Activated gamma-delta T cell treated with Interleukin-2 at 50 U/mL for 16 hours (primary cell): ENCODE measurements around the gene STARD5.
A peak's percentile ranks its signal among the peaks of the same experiment; 100 is the strongest.
"Not testable (repeated sequence)": the region's sequence is repeated elsewhere in the genome, so short reads cannot be mapped to it uniquely, and the experiment has no call there.

Experiments
- DNase-seq: peaks from one replicate; pipeline ENCODE4 v3.0.0-alpha.2; 2020

The STARD5 gene

DNA sequence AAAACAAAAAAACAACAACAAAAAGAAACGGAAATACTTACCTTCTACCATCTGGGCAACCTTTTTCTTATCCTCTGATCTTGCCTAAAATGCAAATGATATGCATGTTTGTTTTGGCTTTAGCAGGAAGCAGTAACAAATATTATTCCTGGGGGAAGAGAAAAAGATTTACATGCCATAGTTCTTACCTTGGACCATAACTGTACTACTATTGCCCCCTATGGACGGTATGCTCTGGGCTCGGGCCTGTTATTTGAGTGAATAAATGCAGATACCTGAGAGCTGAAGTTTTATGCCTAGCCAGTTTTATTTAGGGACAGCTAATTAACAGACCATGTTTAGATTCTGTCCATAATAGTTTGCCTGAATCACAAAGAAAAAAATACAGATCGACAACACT is 12.6 kb upstream of the STARD5 start:
- peak; percentile 43 for DNase-seq

DNA sequence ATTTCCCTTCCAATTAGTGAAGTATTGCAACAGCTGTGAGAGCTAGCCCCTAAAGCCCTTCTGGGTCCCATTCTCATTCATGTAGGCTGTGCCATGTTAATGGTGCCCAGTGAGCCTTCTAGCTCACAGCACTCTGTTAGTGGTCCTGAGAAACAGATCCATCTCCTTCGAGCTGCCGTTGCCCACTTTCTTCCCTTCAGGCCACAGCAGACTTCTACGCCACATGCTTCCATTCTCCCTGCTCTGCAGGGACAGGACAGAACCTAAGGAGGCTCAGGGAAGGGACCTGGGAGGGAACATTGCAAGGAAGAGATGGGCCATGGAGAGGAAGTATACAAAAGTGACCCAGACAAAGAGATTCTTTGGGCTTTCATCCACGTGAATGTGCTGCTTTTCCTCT is 11.7 kb upstream of the STARD5 start:
- DNase-seq, result no peak

DNA sequence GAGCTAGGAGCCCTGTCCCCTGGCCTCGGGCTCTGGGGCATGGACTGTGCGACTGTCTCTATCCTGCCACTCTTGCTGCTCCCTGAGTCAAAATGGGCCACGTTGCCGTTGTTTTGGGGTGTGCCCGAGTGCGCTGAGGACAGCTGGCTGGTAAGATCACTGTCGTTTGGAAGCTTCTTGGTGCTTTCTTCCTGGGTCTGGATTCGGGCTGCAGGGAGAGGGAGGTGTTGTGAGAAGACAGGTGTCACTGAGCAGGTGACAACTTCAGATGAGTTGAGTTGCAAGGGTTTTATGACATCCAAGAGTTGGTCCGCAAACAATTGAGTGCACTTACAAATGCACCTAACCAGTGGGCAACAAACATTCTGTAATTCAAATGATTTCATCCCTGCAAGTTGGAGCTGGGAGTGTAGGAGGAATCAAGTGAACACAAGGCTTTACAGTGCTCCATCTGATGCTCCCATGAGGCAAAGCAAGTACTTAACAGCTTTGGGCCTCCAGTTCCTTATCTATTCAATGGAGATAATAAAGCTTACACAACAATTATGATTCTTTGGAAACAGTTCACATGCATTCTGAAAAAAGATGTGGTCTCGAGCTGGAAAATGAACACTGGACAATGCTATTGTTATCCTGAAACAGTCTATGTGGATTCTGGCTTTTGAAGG is 11.0 kb upstream of the STARD5 start:
- no peak for DNase-seq

DNA sequence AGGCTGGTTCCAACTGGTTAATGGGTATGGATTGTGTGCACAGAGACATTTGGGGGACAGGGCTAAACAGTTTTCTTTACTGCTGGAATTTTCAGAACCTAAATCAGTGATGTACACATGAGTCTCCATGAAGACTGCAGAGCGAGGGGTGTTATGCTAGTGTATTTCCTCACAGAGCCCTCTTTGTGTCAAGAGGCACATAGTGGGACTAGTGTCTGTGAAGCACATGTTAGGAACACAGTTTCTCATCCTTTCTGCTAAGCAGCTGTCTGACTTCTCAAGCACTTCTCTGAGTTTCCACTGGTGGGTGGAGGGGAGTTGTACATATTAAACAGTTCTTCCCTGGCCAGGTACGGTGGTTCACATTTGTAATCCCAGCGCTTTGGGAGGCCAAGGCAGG is 9.4 kb upstream of the STARD5 start:
- DNase-seq, result no peak

- DNase-seq, result no peak
Observed at GRCh38 chr15:81332326-81332725, 8.4 kb upstream of the STARD5 start.

DNA sequence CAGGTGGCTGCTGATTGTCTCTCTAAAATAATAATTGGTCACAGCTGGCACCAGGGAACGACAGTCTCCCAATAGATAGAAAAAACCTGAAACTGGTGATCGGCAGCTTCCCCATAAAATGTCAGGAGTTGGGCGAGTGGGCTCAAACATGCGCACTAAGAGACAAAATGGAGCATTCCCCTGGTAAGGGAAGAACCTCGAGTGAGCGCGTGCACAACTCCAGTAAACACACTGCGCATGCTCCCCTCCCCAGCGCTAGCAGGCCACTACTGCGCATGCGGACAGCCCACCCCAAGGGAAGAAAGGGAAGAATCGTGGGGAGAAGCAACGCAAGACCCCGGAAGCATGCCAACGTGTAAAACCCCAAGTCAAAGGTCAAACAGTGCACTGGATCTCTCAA is 7.7 kb upstream of the STARD5 start:
- DNase-seq, result no peak

GRCh38 chr15:81331141-81331540 is 7.2 kb upstream of the STARD5 start:
- DNase-seq, result not testable (repeated sequence)

GRCh38 chr15:81330366-81331090 is 6.6 kb upstream of the STARD5 start:
- DNase-seq, result no peak

GRCh38 chr15:81329446-81329845 is 5.5 kb upstream of the STARD5 start:
- no peak for DNase-seq

GRCh38 chr15:81327516-81327915 is 3.6 kb upstream of the STARD5 start:
- no peak for DNase-seq

GRCh38 chr15:81326466-81327212 is 2.7 kb upstream of the STARD5 start:
- no peak for DNase-seq

DNA sequence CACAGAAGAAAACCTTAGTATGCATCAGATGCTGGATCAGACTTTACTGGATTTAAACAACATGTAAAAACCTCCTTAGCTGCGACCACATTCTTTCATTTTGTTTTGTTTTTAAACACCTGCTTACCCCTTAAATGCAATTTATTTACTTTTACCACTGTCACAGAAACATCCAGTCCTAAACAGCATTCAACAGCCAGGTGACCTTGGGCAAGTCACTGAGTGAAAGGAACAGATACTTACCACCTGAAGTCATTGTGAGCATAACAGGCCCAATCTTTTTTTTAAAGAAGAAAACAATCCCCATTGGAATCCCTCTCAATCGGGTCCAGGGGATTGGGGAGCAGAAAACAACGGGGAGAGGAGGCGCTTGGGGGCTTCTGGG is 390 bp downstream of the STARD5 start:
- DNase-seq, result no peak

GRCh38 chr15:81322676-81323253 is 1.2 kb downstream of the STARD5 start:
- DNase-seq, result no peak

DNA sequence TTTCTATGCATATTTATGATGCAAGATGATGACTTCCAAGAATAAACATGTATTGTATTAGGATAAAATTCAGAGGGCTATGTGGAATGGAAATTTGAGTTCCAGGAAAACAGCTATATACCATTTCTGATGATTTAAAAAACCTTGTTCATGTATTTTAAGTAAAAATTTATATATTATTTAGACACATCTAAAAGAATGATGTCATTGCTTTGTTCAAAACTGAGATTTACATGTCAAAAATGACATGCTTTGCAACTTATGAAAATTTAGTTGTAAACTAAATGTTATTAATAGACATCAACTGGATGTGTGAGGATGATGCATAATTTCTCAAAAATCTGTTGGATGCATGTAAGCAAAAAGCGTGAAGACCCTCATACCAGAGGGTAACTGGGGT is 2.3 kb downstream of the STARD5 start:
- DNase-seq, result no peak

- no peak for DNase-seq
Observed at GRCh38 chr15:81317642-81318017, 6.3 kb downstream of the STARD5 start.

DNA sequence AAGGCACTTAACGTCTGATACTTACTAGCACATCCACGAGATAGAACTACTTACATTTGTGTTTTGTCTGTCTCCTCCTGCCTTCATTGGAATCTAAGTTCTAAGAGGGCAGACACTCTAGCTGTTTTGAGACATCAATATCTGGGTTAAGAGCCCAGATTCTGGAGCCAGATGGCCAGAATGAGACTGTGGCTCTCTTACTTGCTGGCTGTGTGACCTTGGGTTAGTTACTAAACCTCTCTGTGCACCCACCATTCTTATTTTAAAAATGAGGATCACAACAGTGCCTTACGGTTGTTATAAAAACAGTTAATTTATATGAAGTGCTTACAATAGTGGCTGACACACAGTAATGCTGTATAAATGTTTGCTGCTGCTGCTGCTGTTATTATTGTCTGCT is 7.7 kb downstream of the STARD5 start:
- no peak for DNase-seq

DNA sequence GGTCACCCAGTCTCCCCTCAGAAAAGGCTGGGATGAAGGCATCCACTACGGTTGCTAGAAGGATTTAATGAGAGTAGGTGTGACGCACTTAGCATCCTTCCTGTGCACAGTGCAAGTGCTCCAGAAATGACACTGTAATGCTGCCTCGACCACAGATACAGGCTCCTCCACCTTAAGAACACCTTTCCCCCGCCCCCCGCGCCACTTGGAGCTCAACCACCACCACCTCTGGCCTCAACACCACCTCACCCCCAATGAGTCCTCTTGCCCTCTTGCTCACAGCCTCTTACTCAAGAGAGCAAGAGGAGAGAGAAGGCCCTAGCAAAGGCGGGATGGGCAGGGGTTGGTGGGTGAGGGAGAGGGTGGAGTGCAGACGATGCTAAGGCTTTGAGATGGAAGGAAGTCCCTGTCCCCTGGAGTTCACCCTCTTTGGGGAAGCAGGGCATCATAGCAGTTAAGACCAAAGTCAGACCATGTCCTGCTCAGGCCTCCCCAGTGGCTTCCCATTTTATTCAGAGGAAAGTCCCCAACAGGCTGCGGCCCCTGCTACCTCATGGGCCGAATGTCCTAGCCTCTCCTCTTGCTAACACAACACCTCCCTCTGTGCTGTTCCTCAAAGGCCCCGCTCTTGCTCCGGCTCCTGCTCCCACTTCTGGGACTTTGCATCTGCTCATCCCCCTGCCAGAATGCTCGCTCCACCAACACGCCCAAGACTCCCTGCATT is 8.3 kb downstream of the STARD5 start:
- DNase-seq, result peak; percentile 45

GRCh38 chr15:81314378-81314777 is 9.6 kb downstream of the STARD5 start:
- no peak for DNase-seq

GRCh38 chr15:81313686-81314085 is 10.3 kb downstream of the STARD5 start:
- DNase-seq, result no peak

GRCh38 chr15:81312790-81313543 is 11.0 kb downstream of the STARD5 start:
- DNase-seq, result no peak

- DNase-seq, result no peak
Observed at GRCh38 chr15:81311752-81312464, 12.0 kb downstream of the STARD5 start.

DNA sequence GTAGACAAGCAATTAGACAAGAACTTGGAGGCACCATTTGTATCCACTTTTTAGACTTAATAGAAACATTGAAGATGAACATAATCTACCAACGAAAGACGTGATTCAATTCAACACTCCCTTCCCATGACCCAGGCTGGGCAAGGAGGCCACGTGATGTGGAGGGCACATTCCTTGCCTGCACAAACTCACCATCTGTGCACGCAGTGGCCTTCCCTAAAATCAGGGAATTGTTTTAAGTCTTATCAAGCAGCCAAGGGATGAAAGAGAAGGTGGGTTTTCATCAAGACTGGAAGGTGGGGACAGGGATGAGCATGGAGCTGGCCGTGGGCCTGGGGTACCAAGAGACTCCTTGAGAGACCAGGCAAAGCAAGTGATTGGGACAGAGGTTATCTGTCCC is 13.5 kb downstream of the STARD5 start:
- no peak for DNase-seq
